Natural killer cell (primary cell): Measurements from ENCODE around the gene CCM2L. TPM values are rescaled to one million over a fixed set of nuclear protein-coding genes. Genes with fewer than 3 reads are reported as not detected.

ENCODE experiments used
- ATAC-seq, 3 donors: fragments of 150-1000 bp in 2 of 3; fragments of 200-7000 bp in 1 of 3; cut with Tn5 transposase; 1 replicate in 1 of 3; 2 replicates in 2 of 3; pipeline ENCODE4 v1.10.0; 2021; ENCODE audit warnings: mild to moderate bottlenecking in 2 of 3, moderate library complexity in 2 of 3
- DNase-seq, 2 donors: peaks; one replicate each; pipeline versions ENCODE4 v3.0.0 to v3.0.0-alpha.2; 2013 to 2021; ENCODE audit warnings: mixed read lengths in 1 of 2
- H3K27ac ChIP-seq: one replicate; pipeline ENCODE4 v1.5.1; 2013; ENCODE audit warnings: mild to moderate bottlenecking, low read length
- H3K27me3 ChIP-seq: one replicate; pipeline ENCODE4 v1.6.1; 2013; ENCODE audit warnings: low read length; ENCODE audit not compliant: control insufficient read depth, insufficient read depth
- H3K36me3 ChIP-seq: one replicate; pipeline ENCODE4 v1.6.1; 2013; ENCODE audit warnings: low read length; ENCODE audit not compliant: control insufficient read depth, insufficient read depth
- H3K4me1 ChIP-seq: one replicate; pipeline ENCODE4 v1.6.1; 2013; ENCODE audit warnings: low read length; ENCODE audit not compliant: control insufficient read depth, insufficient read depth
- H3K4me3 ChIP-seq: one replicate; pipeline ENCODE4 v1.5.1; 2013; ENCODE audit warnings: low read length
- H3K9me3 ChIP-seq: one replicate; pipeline ENCODE4 v1.6.1; 2013; ENCODE audit warnings: low read length; ENCODE audit not compliant: control insufficient read depth, insufficient read depth
- H3K27ac Mint-ChIP-seq, 2 donors: one replicate each; pipeline ENCODE4 v1.8.0; 2022; ENCODE audit warnings: mild to moderate bottlenecking in 2 of 2, mixed read lengths in 2 of 2, moderate library complexity in 1 of 2
- H3K27me3 Mint-ChIP-seq, 2 donors: one replicate each; pipeline ENCODE4 v1.8.0; 2022; ENCODE audit warnings: low read depth in 2 of 2, mixed read lengths in 2 of 2
- H3K36me3 Mint-ChIP-seq: one replicate; pipeline ENCODE4 v1.8.0; 2022; ENCODE audit warnings: mixed read lengths
- H3K4me1 Mint-ChIP-seq, 2 donors: one replicate each; pipeline ENCODE4 v1.8.0; 2022; ENCODE audit warnings: mixed read lengths in 2 of 2
- H3K4me3 Mint-ChIP-seq: one replicate; pipeline ENCODE4 v1.8.0; 2022; ENCODE audit warnings: mild to moderate bottlenecking, moderate library complexity, mixed read lengths
- H3K9me3 Mint-ChIP-seq, 2 donors: one replicate each; pipeline ENCODE4 v1.8.0; 2022; ENCODE audit warnings: mixed read lengths in 2 of 2
- CTCF ChIP-seq: fragments of 200-600 bp; IDR thresholded peaks from one replicate; pipeline ENCODE4 v1.8.0; 2022; ENCODE audit warnings: antibody characterized with exemption
- WGBS: methylation state at CpG from one replicate; pipeline ENCODE4 v1.1.7; 2013; ENCODE audit warnings: missing lambda C conversion rate; ENCODE audit not compliant: insufficient coverage; 5-methylcytosine and 5-hydroxymethylcytosine counted together
- intact Hi-C: fragments of 100-400 bp; cut with micrococcal nuclease; formaldehyde crosslinking; loops from one replicate; pipeline ENCODE4 v1.14.2; 2022
- total RNA-seq, 4 donors: library from RNA; stranded (reverse); fragments of 120-200 nt in 1 of 4; gene quantifications; one replicate each; pipeline versions ENCODE4 v1.2.3 to v1.2.4, GENCODE V29; 2013 to 2022

Gene CCM2L
- total RNA-seq, 3 donors from 2014 or later (not counting 1 experiment from before 2014, with no cell fraction given): not detected

- intact Hi-C loops: no loop called here
- DNase-seq (peak in 1 of 2 donors; percentile 52), ATAC-seq (peak; percentile 52 to 67 (median 62))
- no peaks in the 10 kb centered on the region for H3K9me3 Mint-ChIP-seq
- H3K27me3 ChIP-seq: peaks cover 29% of the 10 kb centered on the region
- H3K27ac Mint-ChIP-seq: no peak overlapping the region
- peak overlapping the region; percentile 35 for H3K4me3 ChIP-seq
- H3K36me3 ChIP-seq: no peaks in the 10 kb centered on the region
- WGBS: under 1% methylated on average over 67 of the region's 67 CpGs
- H3K36me3 Mint-ChIP-seq: no peaks in the 10 kb centered on the region
- H3K9me3 ChIP-seq: no peaks in the 10 kb centered on the region
- H3K4me3 Mint-ChIP-seq: peak overlapping the region; percentile 85
- TF ChIP-seq CTCF: no peak
- peaks cover 21% of the 10 kb centered on the region for H3K4me1 ChIP-seq
- peaks cover 55 to 63% of the 10 kb centered on the region in 2 donors for H3K27me3 Mint-ChIP-seq
- H3K27ac ChIP-seq: no peak overlapping the region
- peaks cover 15 to 25% of the 10 kb centered on the region in 2 donors for H3K4me1 Mint-ChIP-seq
These were observed 8.3 kb downstream of the CCM2L start for GRCh38 chr20:32018269-32019155.

- no peak for TF ChIP-seq CTCF
- Mint-ChIP-seq H3K36me3 (no peaks in the 10 kb centered on the region), H3K9me3 (no peaks in the 10 kb centered on the region), H3K4me1 (peaks cover 15 to 25% of the 10 kb centered on the region in 2 donors), H3K27ac (peak overlapping the region in 1 of 2 donors; percentile 11), H3K27me3 (peaks cover 55 to 63% of the 10 kb centered on the region in 2 donors), H3K4me3 (peak overlapping the region; percentile 93)
- peaks cover 21% of the 10 kb centered on the region for H3K4me1 ChIP-seq
- no peaks in the 10 kb centered on the region for H3K36me3 ChIP-seq
- H3K4me3 ChIP-seq: no peak overlapping the region
- H3K27ac ChIP-seq: no peak overlapping the region
- intact Hi-C loops: no loop called here
- WGBS: under 1% methylated on average over 42 of the region's 42 CpGs
- no peak for DNase-seq
- no peaks in the 10 kb centered on the region for H3K9me3 ChIP-seq
- peaks cover 31% of the 10 kb centered on the region for H3K27me3 ChIP-seq
- ATAC-seq: no peak
These were observed 8.9 kb downstream of the CCM2L start for GRCh38 chr20:32019156-32019510.

- Mint-ChIP-seq H3K9me3 (no peaks in the 10 kb centered on the region), H3K36me3 (no peaks in the 10 kb centered on the region), H3K4me3 (peak overlapping the region; percentile 93), H3K27me3 (peaks cover 55 to 63% of the 10 kb centered on the region in 2 donors), H3K4me1 (peaks cover 15 to 25% of the 10 kb centered on the region in 2 donors), H3K27ac (peak overlapping the region in 1 of 2 donors; percentile 11)
- H3K4me3 ChIP-seq: no peak overlapping the region
- peaks cover 32% of the 10 kb centered on the region for H3K27me3 ChIP-seq
- no peak for TF ChIP-seq CTCF
- H3K9me3 ChIP-seq: no peaks in the 10 kb centered on the region
- WGBS: 22% methylated on average over 11 of the region's 11 CpGs
- intact Hi-C loops: no loop called here
- peak in 1 of 2 donors; percentile 17 for DNase-seq
- H3K36me3 ChIP-seq: no peaks in the 10 kb centered on the region
- peak in 1 of 3 donors; percentile 23 for ATAC-seq
- no peak overlapping the region for H3K27ac ChIP-seq
- H3K4me1 ChIP-seq: peaks cover 21% of the 10 kb centered on the region
These were observed 9.6 kb downstream of the CCM2L start for GRCh38 chr20:32019563-32020463.
